ENCODE results near the gene VEGFA. TPM values are rescaled to one million over a fixed set of nuclear protein-coding genes. Genes with fewer than 3 reads are reported as not detected.

The VEGFA gene
- total and polyA plus RNA-seq, 2 of the 8 experiments (the other 6 are each of a cell fraction or from before 2014, with no cell fraction given), result 42.2 to 58.5 TPM

DNA sequence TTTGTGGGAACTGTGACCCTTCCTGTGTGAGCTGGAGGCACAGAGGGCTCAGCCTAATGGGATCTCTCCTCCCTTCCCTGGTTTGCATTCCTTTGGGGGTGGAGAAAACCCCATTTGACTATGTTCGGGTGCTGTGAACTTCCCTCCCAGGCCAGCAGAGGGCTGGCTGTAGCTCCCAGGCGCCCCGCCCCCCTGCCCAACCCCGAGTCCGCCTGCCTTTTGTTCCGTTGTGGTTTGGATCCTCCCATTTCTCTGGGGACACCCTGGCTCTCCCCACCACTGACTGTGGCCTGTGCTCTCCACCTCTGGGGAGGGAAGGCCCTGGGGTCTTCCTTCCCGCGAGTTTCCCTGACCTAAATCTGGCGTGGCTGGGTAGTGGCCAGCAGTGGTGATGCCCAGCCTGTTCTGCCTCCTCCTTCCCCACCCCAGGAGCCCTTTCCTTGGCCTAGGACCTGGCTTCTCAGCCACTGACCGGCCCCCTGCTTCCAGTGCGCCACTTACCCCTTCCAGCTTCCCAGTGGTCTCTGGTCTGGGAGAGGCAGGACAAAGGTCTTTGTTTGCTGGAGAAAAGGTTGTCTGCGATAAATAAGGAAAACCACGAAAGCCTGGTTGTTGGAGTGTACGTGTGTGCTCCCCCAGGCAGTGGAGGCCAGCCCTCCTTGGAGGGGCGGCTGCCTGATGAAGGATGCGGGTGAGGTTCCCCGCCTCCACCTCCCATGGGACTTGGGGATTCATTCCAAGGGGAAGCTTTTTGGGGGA is 4.9 kb downstream of the VEGFA start:
- Histone ChIP-seq H4K5ac (ENCODE audit: insufficient read length, low read depth, low read length) (no peak overlapping the region), H3K56ac (replicated peaks; ENCODE audit: insufficient read length, low read depth, low read length) (no peak overlapping the region), H3K27ac (ENCODE audit: low read depth, low read length) (peak overlapping the region; percentile 37; the same call in 1 of the 2 replicates), H3K4me1 (replicated peaks in 1 of 4; ENCODE audit: control insufficient read depth in 3 of 4, insufficient read depth in 4 of 4, low read length in 3 of 4) (peaks cover 0 to 24% (median 18%) of the 10 kb centered on the region in 4 experiments; a peak in 6 of 7 replicates), H2BK5ac (ENCODE audit: low read depth, low read length) (0 out of 2 replicates have a peak overlapping the region, but pooled peaks have one; percentile 73), H3K4me3 (ENCODE audit: extremely low read depth in 1 of 4, insufficient read depth in 2 of 4, low read depth in 3 of 4, low read length in 4 of 4) (peak overlapping the region in 2 of 4 experiments; percentile 12 to 87; a peak in 4 of 8 replicates), H3K18ac (ENCODE audit: extremely low read depth, low read length) (no peak overlapping the region; the same call in 1 of the 2 replicates), H2BK20ac (ENCODE audit: low read length) (no peak overlapping the region), H3K79me1 (ENCODE audit: low read depth, low read length) (peaks cover 25% of the 10 kb centered on the region), H3K23ac (ENCODE audit: insufficient read length) (no peak overlapping the region), H2BK15ac (ENCODE audit: low read length) (no peak overlapping the region), H2BK120ac (replicated peaks; ENCODE audit: low read depth, low read length) (no peak overlapping the region), H3K36me3 (ENCODE audit: control insufficient read depth in 2 of 4, insufficient read depth in 4 of 4, low read length in 3 of 4) (peaks cover 18 to 33% (median 31%) of the 10 kb centered on the region in 4 experiments; a peak in 7 of 8 replicates), H2BK12ac (ENCODE audit: low read depth, low read length) (0 out of 2 replicates have a peak overlapping the region, but pooled peaks have one; percentile 5), H3K9ac (replicated peaks in 1 of 4; ENCODE audit: extremely low read depth in 1 of 4, low read depth in 3 of 4, low read length in 3 of 4) (peak overlapping the region in 1 of 4 experiments; percentile 25; a peak in 1 of 7 replicates), H3K4me2 (ENCODE audit: insufficient read depth in 1 of 2, low read depth in 2 of 2, low read length in 2 of 2) (peak overlapping the region; percentile 61 to 88), H4K8ac (ENCODE audit: extremely low read depth, insufficient read depth, low read length) (peak overlapping the region; percentile 66; the same call in 1 of the 2 replicates), H3K79me2 (ENCODE audit: control insufficient read depth in 1 of 2, insufficient read depth in 2 of 2, low read length in 2 of 2) (peaks cover 3 to 71% of the 10 kb centered on the region in 2 experiments; a peak in 3 of 4 replicates), H2AFZ (ENCODE audit: low read length) (no peak overlapping the region), H4K91ac (replicated peaks; ENCODE audit: insufficient read length, low read length) (peak overlapping the region; percentile 12), H4K20me1 (replicated peaks in 1 of 2; ENCODE audit: control insufficient read depth in 1 of 2, insufficient read depth in 2 of 2, low read length in 2 of 2) (peaks cover 10 to 16% of the 10 kb centered on the region in 2 experiments), H3K9me3 (ENCODE audit: insufficient read depth in 2 of 2, low read depth in 1 of 2, low read length in 1 of 2) (no peaks in the 10 kb centered on the region), H3K4ac (replicated peaks; ENCODE audit: insufficient read length, low read depth, low read length) (no peak overlapping the region), H3K14ac (ENCODE audit: insufficient read length) (no peak overlapping the region), H2AK5ac (ENCODE audit: low read depth, low read length) (no peak overlapping the region), H3K23me2 (ENCODE audit: low read depth, low read length) (peaks cover 9% of the 10 kb centered on the region), H3K27me3 (replicated peaks in 1 of 4; ENCODE audit: control insufficient read depth in 3 of 4, extremely low read depth in 1 of 4, insufficient read depth in 3 of 4, low read length in 3 of 4) (no peaks in the 10 kb centered on the region)
- ChIA-PET POLR2A (ENCODE audit: partially characterized antibody) (interaction anchor here (0.6 to 3.7 kb wide), 20 partner anchors 8 to 300 kb away, joined by 3 to 35 read pairs (median 3); no protein-coding TSS in a partner anchor), CTCF (ENCODE audit: partially characterized antibody) (interaction anchor here (0.7 to 7.1 kb wide), 50 partner anchors 9 to 304 kb away, joined by 3 to 78 read pairs (median 7); partner anchors contain the start of gene MRPS18A)
- WGBS, 2 experiments (ENCODE audit: extremely low coverage in 1 of 2, insufficient coverage in 1 of 2, insufficient read length in 1 of 2, insufficient replicate concordance in 2 of 2, low coverage in 1 of 2, low lambda C conversion rate in 2 of 2, missing lambda C conversion rate in 1 of 2), result 48% methylated on average over 17 of the region's 17 CpGs; no CpG with 5 or more reads in 1 of the 2 experiments
- FAIRE-seq, result no peak
- DNase-seq (ENCODE audit: low read depth in 1 of 2, low spot score in 2 of 2), result peak in 1 of 2 experiments; percentile 85
- TF ChIP-seq BCL11A (IDR thresholded peaks at IDR 0.05; ENCODE audit: low read depth in 2 of 2, low read length in 2 of 2), result no peak
- no peak for TF ChIP-seq NRF1 (IDR thresholded peaks at IDR 0.05; ENCODE audit: low read depth, low read length)
- TF ChIP-seq MAFK (IDR thresholded peaks at IDR 0.05; ENCODE audit: low read depth, low read length), result no peak
- peak; percentile 48 for TF ChIP-seq ASH2L (IDR thresholded peaks at IDR 0.05; ENCODE audit: low read length)
- no peak for TF ChIP-seq PHF8 (conservative IDR thresholded peaks at IDR 0.05; ENCODE audit: low read depth, low read length)
- no peak for TF ChIP-seq GABPA (IDR thresholded peaks at IDR 0.05; ENCODE audit: borderline replicate concordance, insufficient read depth, low read length)
- peak; percentile 38; the same call in 1 of the 2 replicates for TF ChIP-seq TCF12 (IDR thresholded peaks at IDR 0.05; ENCODE audit: low read depth, low read length)
- no peak for TF ChIP-seq CHD1 (IDR thresholded peaks at IDR 0.05; ENCODE audit: low read depth, low read length)
- no peak for TF ChIP-seq HDAC6 (IDR thresholded peaks at IDR 0.05; ENCODE audit: low read depth, low read length)
